HFFc6 (cell line): ENCODE measurements around the gene NCOA5. TPM values are rescaled to one million over a fixed set of nuclear protein-coding genes. Genes with fewer than 3 reads are reported as not detected.

ENCODE experiments used
- DNase-seq: peaks from one replicate; pipeline ENCODE4 v3.0.0-alpha.2; 2018
- H3K27ac Mint-ChIP-seq: 2 replicates; pipeline ENCODE4 v1.8.0; 2020; ENCODE audit warnings: mild to moderate bottlenecking, mixed read lengths
- H3K27me3 Mint-ChIP-seq: 2 replicates; pipeline ENCODE4 v1.8.0; 2021; ENCODE audit warnings: mild to moderate bottlenecking, moderate library complexity, mixed read lengths; ENCODE audit not compliant: insufficient read depth
- H3K36me3 Mint-ChIP-seq: 2 replicates; pipeline ENCODE4 v1.8.0; 2021; ENCODE audit warnings: low read depth, mixed read lengths
- H3K4me1 Mint-ChIP-seq: 2 replicates; pipeline ENCODE4 v1.8.0; 2020; ENCODE audit warnings: low read depth, mixed read lengths
- H3K4me3 Mint-ChIP-seq: 2 replicates; pipeline ENCODE4 v1.8.0; 2020; ENCODE audit warnings: mild to moderate bottlenecking, moderate library complexity, mixed read lengths
- H3K9me3 Mint-ChIP-seq: 2 replicates; pipeline ENCODE4 v1.8.0; 2020; ENCODE audit warnings: mild to moderate bottlenecking, mixed read lengths
- total RNA-seq, 6 experiments: library from RNA; stranded (reverse); fragmentation: NEBNext Ultra II Directional; extraction: Animal tissue kit (Norgen Biotek cat#: 25700); gene quantifications; 2 replicates in 1 of 6; 3 replicates in 5 of 6; pipeline ENCODE4 v1.2.3, GENCODE V29; 2021
- TF ChIP-seq, protein P1 (sequence below): fragments of 200-600 bp; sonication (generic); IDR thresholded peaks from 2 replicates; pipeline ENCODE4 v1.5.0; 2021; ENCODE audit warnings: antibody characterized with exemption, mild to moderate bottlenecking

Gene NCOA5
- total RNA-seq, 6 experiments from 2014 or later: 15.3 to 25.1 (median 23.2) TPM

DNA sequence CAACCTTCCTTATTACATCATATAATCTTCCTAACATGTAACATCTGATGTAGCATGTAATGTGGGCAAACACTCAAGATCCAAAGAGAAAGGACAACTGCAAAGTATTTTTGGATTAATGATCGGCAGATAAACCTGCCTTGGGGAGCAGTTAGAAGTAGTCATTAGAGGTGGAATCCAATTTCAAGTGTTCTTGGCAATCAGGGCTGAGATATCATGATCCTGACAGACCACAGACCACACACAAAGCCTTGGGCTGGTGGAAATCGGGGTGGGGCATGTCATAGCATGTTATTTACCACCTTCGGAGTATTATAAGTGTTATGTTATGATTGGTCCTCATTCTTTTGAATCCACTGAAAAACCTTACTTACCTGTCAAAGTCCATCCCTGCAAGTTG lies 16.3 kb downstream of the NCOA5 start:
- Mint-ChIP-seq H3K9me3 (no peaks in the 10 kb centered on the region), H3K4me3 (no peak overlapping the region), H3K4me1 (no peaks in the 10 kb centered on the region), H3K27me3 (no peaks in the 10 kb centered on the region), H3K27ac (no peak overlapping the region), H3K36me3 (peaks cover 11% of the 10 kb centered on the region)
- no peak for DNase-seq
- TF ChIP-seq, protein P1, sequence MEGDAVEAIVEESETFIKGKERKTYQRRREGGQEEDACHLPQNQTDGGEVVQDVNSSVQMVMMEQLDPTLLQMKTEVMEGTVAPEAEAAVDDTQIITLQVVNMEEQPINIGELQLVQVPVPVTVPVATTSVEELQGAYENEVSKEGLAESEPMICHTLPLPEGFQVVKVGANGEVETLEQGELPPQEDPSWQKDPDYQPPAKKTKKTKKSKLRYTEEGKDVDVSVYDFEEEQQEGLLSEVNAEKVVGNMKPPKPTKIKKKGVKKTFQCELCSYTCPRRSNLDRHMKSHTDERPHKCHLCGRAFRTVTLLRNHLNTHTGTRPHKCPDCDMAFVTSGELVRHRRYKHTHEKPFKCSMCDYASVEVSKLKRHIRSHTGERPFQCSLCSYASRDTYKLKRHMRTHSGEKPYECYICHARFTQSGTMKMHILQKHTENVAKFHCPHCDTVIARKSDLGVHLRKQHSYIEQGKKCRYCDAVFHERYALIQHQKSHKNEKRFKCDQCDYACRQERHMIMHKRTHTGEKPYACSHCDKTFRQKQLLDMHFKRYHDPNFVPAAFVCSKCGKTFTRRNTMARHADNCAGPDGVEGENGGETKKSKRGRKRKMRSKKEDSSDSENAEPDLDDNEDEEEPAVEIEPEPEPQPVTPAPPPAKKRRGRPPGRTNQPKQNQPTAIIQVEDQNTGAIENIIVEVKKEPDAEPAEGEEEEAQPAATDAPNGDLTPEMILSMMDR: no peak

- Mint-ChIP-seq H3K27me3 (no peaks in the 10 kb centered on the region), H3K9me3 (no peaks in the 10 kb centered on the region), H3K36me3 (peaks cover 15% of the 10 kb centered on the region), H3K4me3 (no peak overlapping the region), H3K27ac (no peak overlapping the region), H3K4me1 (no peaks in the 10 kb centered on the region)
- TF ChIP-seq, protein P1: no peak
- DNase-seq: no peak
Observed at GRCh38 chr20:46073024-46073423, 16.7 kb downstream of the NCOA5 start.

DNA sequence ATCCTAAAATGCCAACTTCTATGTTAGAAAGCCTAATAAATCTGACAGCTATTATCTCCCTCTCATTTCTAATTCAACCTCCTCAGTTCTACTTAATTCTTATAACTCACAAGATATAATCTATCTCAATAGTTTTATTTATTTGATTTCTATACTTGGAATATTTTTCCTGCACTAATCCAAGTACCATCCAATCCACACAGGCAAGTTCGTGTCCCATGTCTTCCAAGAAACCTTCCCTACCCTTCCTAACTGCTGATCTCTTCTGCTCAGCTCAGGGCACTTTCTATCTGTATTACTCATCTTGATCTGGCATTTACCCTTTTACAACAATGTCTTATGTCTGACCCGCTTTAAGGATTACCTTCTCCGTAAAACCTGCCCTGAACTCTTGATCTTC lies 18.2 kb downstream of the NCOA5 start:
- Mint-ChIP-seq H3K4me1 (no peaks in the 10 kb centered on the region), H3K27ac (no peak overlapping the region), H3K4me3 (no peak overlapping the region), H3K9me3 (no peaks in the 10 kb centered on the region), H3K36me3 (peaks cover 19% of the 10 kb centered on the region), H3K27me3 (no peaks in the 10 kb centered on the region)
- TF ChIP-seq, protein P1: no peak
- DNase-seq: no peak

DNA sequence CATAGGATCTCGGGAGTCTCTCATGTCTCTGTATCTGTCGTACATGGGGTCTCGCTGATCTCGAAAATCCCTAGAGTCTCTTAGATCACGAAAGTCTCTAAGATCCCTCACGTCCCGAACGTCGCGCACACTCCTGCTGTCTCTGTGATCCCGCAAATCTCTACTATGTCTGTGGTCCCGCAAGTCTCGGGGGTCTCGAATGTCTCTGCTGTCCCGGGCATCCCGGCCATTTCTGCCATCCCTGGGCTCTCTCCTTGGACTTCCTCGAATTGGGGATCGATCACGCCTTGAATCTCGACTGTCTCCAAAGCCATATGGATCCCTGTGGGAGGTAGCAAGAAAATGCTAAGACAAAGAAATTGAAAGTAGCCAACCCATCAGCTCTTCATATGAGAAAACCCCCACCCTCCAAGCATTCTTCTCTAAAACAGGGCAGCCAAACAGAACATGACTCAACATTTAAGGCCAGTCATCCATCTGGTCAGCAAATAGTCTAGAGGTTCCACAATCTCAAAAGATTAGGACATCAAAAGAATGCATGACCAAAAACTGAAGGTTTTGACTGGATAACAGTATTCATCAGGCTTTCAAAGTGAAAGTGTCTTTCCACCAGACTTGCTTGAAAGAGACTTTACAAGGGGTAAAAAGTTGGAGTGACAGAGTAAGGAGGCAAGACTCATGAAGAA lies 19.4 kb downstream of the NCOA5 start:
- H3K4me1 Mint-ChIP-seq: no peaks in the 10 kb centered on the region
- H3K9me3 Mint-ChIP-seq: no peaks in the 10 kb centered on the region
- no peak overlapping the region for H3K4me3 Mint-ChIP-seq
- peak; percentile 74 for DNase-seq
- no peak overlapping the region for H3K27ac Mint-ChIP-seq
- peaks cover 24% of the 10 kb centered on the region for H3K36me3 Mint-ChIP-seq
- H3K27me3 Mint-ChIP-seq: no peaks in the 10 kb centered on the region
- TF ChIP-seq, protein P1: no peak

GRCh38 chr20:46065691-46066090 lies 24.1 kb downstream of the NCOA5 start:
- Mint-ChIP-seq H3K27ac (no peak overlapping the region), H3K9me3 (no peaks in the 10 kb centered on the region), H3K27me3 (no peaks in the 10 kb centered on the region), H3K4me1 (peaks cover under 1% of the 10 kb centered on the region; the same call in 1 of the 2 replicates), H3K4me3 (no peak overlapping the region), H3K36me3 (peaks cover 35% of the 10 kb centered on the region)
- DNase-seq: no peak
- TF ChIP-seq, protein P1: no peak
